H1 (cell line): ENCODE measurements around the gene C21orf58.

Experiments used
- ATF3 ChIP-seq: IDR thresholded peaks from 2 replicates; pipeline ENCODE4 v1.6.1; 2011; ENCODE audit warnings: low read depth, mild to moderate bottlenecking, low read length; ENCODE audit not compliant: insufficient read depth
- BRCA1 ChIP-seq: IDR thresholded peaks from 2 replicates; pipeline ENCODE4 v1.6.1; 2012; ENCODE audit warnings: low read depth, low read length, improper control_type of control experiment
- CTCF ChIP-seq, 3 experiments: IDR thresholded peaks; 1 replicate in 2 of 3; 2 replicates in 1 of 3; pipeline versions ENCODE4 v1.5.1 to v1.6.1; 2011; ENCODE audit warnings: low read length in 3 of 3, mild to moderate bottlenecking in 3 of 3, inconsistent platforms in 2 of 3, low read depth in 1 of 3, moderate library complexity in 1 of 3; ENCODE audit not compliant: insufficient read depth in 1 of 3; ENCODE audit errors: control extremely low read depth in 1 of 3
- EGR1 ChIP-seq: IDR thresholded peaks from 2 replicates; pipeline ENCODE4 v1.6.1; 2011; ENCODE audit warnings: low read depth, low read length, borderline replicate concordance
- GABPA ChIP-seq: IDR thresholded peaks from 2 replicates; pipeline ENCODE4 v1.6.1; 2011; ENCODE audit warnings: mild to moderate bottlenecking, low read length, moderate library complexity, borderline replicate concordance; ENCODE audit not compliant: insufficient read depth
- JUND ChIP-seq: IDR thresholded peaks from 2 replicates; pipeline ENCODE4 v1.6.1; 2011; ENCODE audit warnings: mild to moderate bottlenecking, improper control_type of control experiment, low read length
- MAFK ChIP-seq: IDR thresholded peaks from 2 replicates; pipeline ENCODE4 v1.6.1; 2012; ENCODE audit warnings: low read depth, mild to moderate bottlenecking, improper control_type of control experiment, low read length
- NANOG ChIP-seq: IDR thresholded peaks from 2 replicates; pipeline ENCODE4 v1.6.1; 2011; ENCODE audit warnings: low read length, low read depth, mild to moderate bottlenecking, inconsistent platforms; ENCODE audit not compliant: insufficient read depth, poor library complexity, severe bottlenecking
- POLR2A ChIP-seq, 2 experiments: IDR thresholded peaks; 1 replicate in 1 of 2; 2 replicates in 1 of 2; pipeline ENCODE4 v1.6.1; 2011; ENCODE audit warnings: low read depth in 2 of 2, low read length in 2 of 2, mild to moderate bottlenecking in 2 of 2; ENCODE audit errors: control extremely low read depth in 1 of 2
- POLR2AphosphoS5 ChIP-seq: IDR thresholded peaks from 2 replicates; pipeline ENCODE4 v1.6.1; 2011; ENCODE audit warnings: low read depth, low read length
- POU5F1 ChIP-seq: IDR thresholded peaks from 2 replicates; pipeline ENCODE4 v1.6.1; 2011; ENCODE audit warnings: low read depth, mild to moderate bottlenecking, low read length, moderate library complexity
- RAD21 ChIP-seq, 2 experiments: IDR thresholded peaks in 1 of 2; conservative IDR thresholded peaks in 1 of 2; 2 replicates each; pipeline ENCODE4 v1.6.1; 2011; ENCODE audit warnings: low read depth in 2 of 2, low read length in 2 of 2, improper control_type of control experiment in 1 of 2, inconsistent platforms in 1 of 2, mild to moderate bottlenecking in 1 of 2, moderate library complexity in 1 of 2
- TCF12 ChIP-seq: IDR thresholded peaks from 2 replicates; pipeline ENCODE4 v1.6.1; 2011; ENCODE audit warnings: low read depth, mild to moderate bottlenecking, low read length
- TEAD4 ChIP-seq: IDR thresholded peaks from 2 replicates; pipeline ENCODE4 v1.6.1; 2012; ENCODE audit warnings: low read depth, low read length, inconsistent platforms, mixed read lengths

GRCh38 chr21:46369520-46370235, 46.0 kb upstream of the C21orf58 start:
- TF ChIP-seq POLR2A (IDR thresholded peaks at IDR 0.05; ENCODE audit: control extremely low read depth in 1 of 2, low read depth in 2 of 2, low read length in 2 of 2) (no peak), TEAD4 (no peak), CTCF (IDR thresholded peaks at IDR 0.05; ENCODE audit: control extremely low read depth in 1 of 3, insufficient read depth in 1 of 3, low read depth in 1 of 3, low read length in 3 of 3) (no peak), NANOG (no peak), TCF12 (no peak), POLR2AphosphoS5 (no peak), ATF3 (no peak), GABPA (no peak), RAD21 (IDR thresholded peaks at IDR 0.05 in 1 of 2, conservative IDR thresholded peaks at IDR 0.05 in 1 of 2; ENCODE audit: low read depth in 2 of 2, low read length in 2 of 2) (no peak), POU5F1 (no peak), JUND (no peak), MAFK (no peak), EGR1 (no peak), BRCA1 (no peak)
